ENCODE data around the gene TPTE2.
"Not testable (repeated sequence)": the region's sequence is repeated elsewhere in the genome, so short reads cannot be mapped to it uniquely, and the experiment has no call there.

Gene TPTE2

GRCh38 chr13:19561585-19561984 lies 253 bp upstream of the TPTE2 start:
- no peak for DNase-seq

- not testable (repeated sequence) for DNase-seq
These were observed 660 bp downstream of the TPTE2 start for GRCh38 chr13:19560672-19561071.

DNA sequence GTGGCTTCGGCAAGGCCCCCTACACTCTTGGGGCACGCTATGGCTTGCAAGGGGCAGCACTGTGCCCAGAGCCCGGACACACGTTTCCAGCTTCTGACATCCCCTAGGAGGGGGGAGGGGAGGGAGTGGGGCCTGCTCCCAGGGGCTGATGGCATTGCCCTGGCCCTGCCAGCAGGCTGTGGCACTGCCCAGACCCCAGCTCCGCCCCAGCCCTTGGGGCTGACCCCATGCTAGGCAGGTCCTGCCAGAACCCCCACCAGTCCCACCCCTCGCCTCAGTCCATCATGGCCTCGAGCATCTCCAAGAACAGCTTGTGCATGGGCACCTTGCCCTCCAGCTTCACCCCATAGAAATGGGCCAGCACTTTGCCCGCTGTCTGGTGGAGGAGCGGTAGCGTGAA lies 1.6 kb downstream of the TPTE2 start:
- DNase-seq, result not testable (repeated sequence)

GRCh38 chr13:19557287-19557686 lies 4.0 kb downstream of the TPTE2 start:
- DNase-seq, result not testable (repeated sequence)

DNA sequence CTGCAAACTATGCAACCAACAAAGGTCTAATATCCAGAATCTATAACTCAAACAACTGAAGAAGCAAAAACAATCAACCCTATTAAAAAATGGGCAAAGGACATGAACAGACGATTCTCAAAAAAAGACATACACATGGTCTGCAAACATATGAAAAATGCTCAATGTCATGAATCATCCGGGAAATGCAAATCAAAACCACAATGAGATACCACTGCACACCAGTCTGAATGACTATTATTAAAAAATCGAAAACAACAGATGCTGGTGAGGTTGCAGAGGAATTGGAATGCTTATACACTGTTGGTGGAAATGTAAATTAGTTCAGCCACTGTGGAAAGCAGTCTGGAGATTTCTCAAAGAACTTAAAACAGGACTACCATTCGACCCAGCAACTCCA lies 12.1 kb downstream of the TPTE2 start:
- not testable (repeated sequence) for DNase-seq

- DNase-seq, result not testable (repeated sequence)
These were observed 35.7 kb downstream of the TPTE2 start for GRCh38 chr13:19525634-19526033.

- DNase-seq, result no peak
These were observed 42.3 kb downstream of the TPTE2 start for GRCh38 chr13:19519049-19519448.

DNA sequence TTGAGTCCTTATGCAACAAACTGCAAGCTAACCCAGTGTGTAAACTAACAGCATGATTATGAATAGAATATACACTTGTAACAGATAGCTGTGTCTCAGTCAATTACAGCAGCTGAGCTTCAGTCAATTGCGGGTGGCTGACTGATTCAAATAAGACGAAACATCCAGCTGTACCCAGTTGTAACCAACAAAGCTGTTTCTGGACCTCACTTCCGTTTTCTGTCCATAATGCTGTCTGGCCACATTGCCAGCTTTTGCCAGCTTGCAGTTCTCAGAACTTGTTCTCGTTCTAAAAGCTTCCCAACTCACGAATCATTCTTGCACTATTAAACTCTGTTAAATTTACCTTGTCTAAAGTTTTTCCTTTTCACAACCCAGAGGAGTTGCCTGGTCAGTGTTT lies 53.7 kb downstream of the TPTE2 start:
- not testable (repeated sequence) for DNase-seq

GRCh38 chr13:19460126-19460525 lies 101.2 kb downstream of the TPTE2 start:
- not testable (repeated sequence) for DNase-seq

DNA sequence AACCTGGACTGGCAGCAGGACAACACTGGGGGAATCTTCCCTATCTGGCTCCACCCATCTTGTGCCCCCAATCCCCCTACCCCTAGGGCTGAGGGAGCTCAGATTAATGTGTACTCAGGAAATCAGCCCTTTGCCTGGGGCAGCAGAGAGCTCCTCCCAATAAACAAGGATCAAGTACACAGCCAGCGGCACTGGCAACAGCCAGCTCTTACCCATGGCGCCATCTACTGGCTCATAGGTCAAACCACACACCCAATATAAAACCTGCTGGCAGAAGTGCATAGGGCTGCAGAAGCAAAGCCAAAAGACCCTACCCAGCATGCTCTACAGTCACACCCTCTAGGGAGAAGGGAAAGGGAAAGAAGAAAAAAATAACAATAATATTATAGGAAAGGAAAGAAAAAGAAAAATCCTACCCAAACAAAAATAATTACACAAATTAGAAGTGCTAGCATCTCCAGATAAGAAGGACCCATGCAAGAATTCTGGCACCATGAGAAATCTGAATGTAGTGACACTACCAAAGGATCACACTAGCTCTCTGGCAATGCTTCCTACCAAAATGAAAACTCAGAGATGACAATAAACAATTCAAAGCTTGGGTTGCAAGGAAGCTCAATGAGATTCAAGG lies 122.2 kb downstream of the TPTE2 start:
- DNase-seq, result not testable (repeated sequence)

DNA sequence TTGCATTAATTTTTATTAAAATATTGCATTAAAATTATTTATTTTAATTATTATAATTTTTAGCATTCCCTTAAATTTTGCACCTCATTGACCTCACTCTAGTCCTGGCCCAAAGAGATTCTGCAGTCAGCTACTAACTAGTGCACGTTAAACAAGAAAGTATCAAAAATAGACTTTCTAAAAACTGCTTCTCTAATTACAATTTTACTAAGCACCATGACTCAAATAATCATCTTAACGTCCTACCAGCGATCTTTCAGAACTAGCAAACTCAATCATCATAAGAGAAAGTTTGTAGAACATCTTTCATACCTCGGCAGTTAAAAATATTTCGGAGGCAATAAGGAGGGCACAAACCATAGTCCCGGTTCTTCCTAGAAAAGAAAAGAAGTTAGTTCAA lies 123.6 kb downstream of the TPTE2 start:
- not testable (repeated sequence) for DNase-seq

DNA sequence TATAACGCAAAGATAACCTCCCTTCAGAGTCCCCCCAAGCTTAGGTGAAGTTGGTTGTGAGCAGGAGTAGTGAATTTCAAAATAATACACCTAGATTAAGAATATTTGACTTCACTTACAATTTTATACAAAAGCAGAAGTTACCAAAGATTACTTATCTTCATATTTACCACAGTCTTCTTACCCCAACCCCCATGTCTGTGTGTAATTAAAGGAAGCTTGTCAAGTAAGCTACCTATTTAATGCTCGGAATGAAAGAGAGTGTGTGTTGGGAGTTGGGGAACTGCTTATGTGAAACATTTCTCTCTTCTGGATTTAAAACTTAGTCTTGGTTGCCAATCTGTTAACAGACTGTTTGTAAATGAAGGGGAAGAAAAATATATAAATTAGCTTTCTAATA lies 139.1 kb downstream of the TPTE2 start:
- DNase-seq, result not testable (repeated sequence)

GRCh38 chr13:19412494-19412893 lies 148.8 kb downstream of the TPTE2 start:
- not testable (repeated sequence) for DNase-seq

GRCh38 chr13:19382746-19383511 lies 178.4 kb downstream of the TPTE2 start:
- DNase-seq, result not testable (repeated sequence)

- DNase-seq, result no peak
These were observed 179.2 kb downstream of the TPTE2 start for GRCh38 chr13:19382111-19382510.
